ENCODE data around the gene BCAS3.

GRCh38 chr17:61360318-61360943 is 682.8 kb downstream of the BCAS3 start:
- TF ChIP-seq CTCF (IDR thresholded peaks at IDR 0.05 in 2 of 3, conservative IDR thresholded peaks at IDR 0.05 in 1 of 3; ENCODE audit: borderline replicate concordance in 1 of 3, insufficient read depth in 1 of 3, low read depth in 2 of 3, low read length in 2 of 3) = no peak
- TF ChIP-seq EZH2 (IDR thresholded peaks at IDR 0.05) = no peak
- TF ChIP-seq EZH2phosphoT487 (IDR thresholded peaks at IDR 0.05; ENCODE audit: borderline replicate concordance) = no peak
- no peak for TF ChIP-seq POLR2A (IDR thresholded peaks at IDR 0.05; ENCODE audit: borderline replicate concordance, extremely low read depth, insufficient read depth, insufficient read length)
- no peak for TF ChIP-seq TCF7L2 (IDR thresholded peaks at IDR 0.05; ENCODE audit: borderline replicate concordance, extremely low read depth, insufficient read depth, insufficient read length)
- TF ChIP-seq ATF3 (IDR thresholded peaks at IDR 0.05) = no peak
- no peak for TF ChIP-seq RAD21 (IDR thresholded peaks at IDR 0.05; ENCODE audit: low read depth)
- no peak for TF ChIP-seq ZNF274 (IDR thresholded peaks at IDR 0.05; ENCODE audit: low read depth, low read length)

Data from HCT116 (cell line).